ENCODE data around the gene SHROOM3.

- TF ChIP-seq CTCF (IDR thresholded peaks at IDR 0.05) (no peak), ZFX (IDR thresholded peaks at IDR 0.05; ENCODE audit: borderline replicate concordance) (no peak)
These were observed 333.0 kb downstream of the SHROOM3 start for GRCh38 chr4:76767983-76768382.
